ENCODE measurements around the gene GSC2.

DNA sequence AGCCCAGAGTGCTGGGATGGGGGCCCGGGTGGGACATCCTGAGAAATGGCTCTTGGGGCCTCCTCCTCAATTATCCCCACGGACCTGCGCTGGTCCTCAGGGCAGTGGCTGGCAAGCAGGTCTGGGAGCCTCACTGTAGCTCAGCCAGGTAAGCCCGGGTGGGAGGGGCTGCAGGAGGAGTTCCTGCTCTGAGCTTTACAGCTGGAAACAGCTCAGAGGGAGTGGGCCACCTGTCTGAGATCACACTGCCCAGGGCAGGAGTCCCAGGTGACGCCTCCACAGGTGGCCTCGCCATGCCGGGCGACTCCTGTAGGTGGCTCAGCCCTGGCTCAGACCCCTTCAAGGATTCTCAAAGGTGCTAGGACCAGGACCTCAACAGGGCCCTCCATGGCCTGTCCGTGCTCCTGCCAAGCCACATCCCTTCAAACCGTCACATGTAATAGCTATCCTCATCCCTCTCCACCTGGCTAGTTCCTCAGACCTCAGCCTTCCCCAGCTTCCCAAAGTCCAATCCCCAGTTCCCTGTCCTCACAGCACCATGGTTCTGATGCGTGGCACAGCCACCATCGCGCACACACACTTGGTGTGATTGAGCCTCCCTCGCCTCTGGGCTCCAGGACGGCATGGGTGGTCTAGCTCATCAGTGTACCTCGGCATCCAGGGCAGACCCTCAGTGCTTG, 22.6 kb downstream of the GSC2 start:
- no peak for TF ChIP-seq BHLHE40 (IDR thresholded peaks at IDR 0.05; ENCODE audit: borderline replicate concordance)
- no peak for TF ChIP-seq SUZ12 (IDR thresholded peaks at IDR 0.05)
- TF ChIP-seq SP1 (IDR thresholded peaks at IDR 0.05), result no peak
- TF ChIP-seq FOXM1 (IDR thresholded peaks at IDR 0.05; ENCODE audit: borderline replicate concordance), result no peak
